B cell (primary cell): ENCODE measurements around the gene TFCP2. TPM values are rescaled to one million over a fixed set of nuclear protein-coding genes. Genes with fewer than 3 reads are reported as not detected.
A peak's percentile ranks its signal among the peaks of the same experiment; 100 is the strongest.

Experiments
- ATAC-seq: fragments of 200-7000 bp; cut with Tn5 transposase; one replicate; pipeline ENCODE4 v1.10.0; 2021; ENCODE audit warnings: low read depth, mild to moderate bottlenecking, moderate number of reproducible peaks, moderate library complexity
- CTCF ChIA-PET: fragments of 350-600 bp; sonication (Branson Sonifier 250); formaldehyde crosslinking; loops from one replicate; lab custom pipeline; 2021; ENCODE audit warnings: antibody characterized with exemption, inconsistent platforms; lab: Charles Lee
- POLR2A ChIA-PET: fragments of 350-600 bp; sonication (Branson Sonifier 250); formaldehyde crosslinking; loops from one replicate; lab custom pipeline; 2021; ENCODE audit warnings: antibody characterized with exemption; lab: Charles Lee
- DNase-seq: peaks from one replicate; pipeline ENCODE4 v3.0.0; 2013
- H2AFZ ChIP-seq: 2 replicates; pipeline ENCODE4 v1.6.1; 2012; ENCODE audit warnings: mild to moderate bottlenecking, low read depth, low read length; ENCODE audit not compliant: insufficient read depth, poor library complexity, severe bottlenecking
- H3K27ac ChIP-seq, 2 donors: 1 replicate in 1 of 2; 2 replicates in 1 of 2; pipeline ENCODE4 v1.5.1; 2012 to 2013; ENCODE audit warnings: low read length in 2 of 2, mild to moderate bottlenecking in 2 of 2, moderate library complexity in 1 of 2
- H3K27me3 ChIP-seq, 4 experiments: fragments of 200-600 bp in 1 of 4; sonication (generic) in 1 of 4; replicated peaks in 1 of 4; 1 replicate in 2 of 4; 2 replicates in 2 of 4; pipeline versions ENCODE4 v1.6.1 to v1.7.0; 2013 to 2016; ENCODE audit warnings: low read length in 3 of 4, mild to moderate bottlenecking in 2 of 4, mixed read lengths in 1 of 4, moderate library complexity in 1 of 4; ENCODE audit not compliant: insufficient read depth in 4 of 4, control insufficient read depth in 3 of 4; ENCODE audit errors: control extremely low read depth in 1 of 4
- H3K36me3 ChIP-seq, 2 experiments: replicated peaks in 1 of 2; 1 replicate in 1 of 2; 2 replicates in 1 of 2; pipeline versions ENCODE4 v1.6.1 to v1.7.1; 2013; ENCODE audit warnings: low read length in 1 of 2; ENCODE audit not compliant: insufficient read depth in 2 of 2, control insufficient read depth in 1 of 2; ENCODE audit errors: control extremely low read depth in 1 of 2, extremely low read depth in 1 of 2
- H3K4me1 ChIP-seq, 2 donors: fragments of 200-600 bp in 1 of 2; sonication (generic) in 1 of 2; 1 replicate in 1 of 2; 2 replicates in 1 of 2; pipeline versions ENCODE4 v1.5.1 to v1.6.1; 2013 to 2017; ENCODE audit warnings: low read length in 2 of 2; ENCODE audit not compliant: control insufficient read depth in 2 of 2, insufficient read depth in 2 of 2
- H3K4me2 ChIP-seq: replicated peaks from 2 replicates; pipeline ENCODE3; 2012; ENCODE audit warnings: mild to moderate bottlenecking, low read depth, low read length; ENCODE audit not compliant: poor library complexity, severe bottlenecking
- H3K4me3 ChIP-seq, 5 experiments: fragments of 200-600 bp in 1 of 5; sonication (generic) in 1 of 5; 1 replicate in 3 of 5; 2 replicates in 2 of 5; pipeline versions ENCODE4 v1.5.1 to v1.7.0; 2011 to 2016; ENCODE audit warnings: low read length in 4 of 5, mild to moderate bottlenecking in 4 of 5, low read depth in 2 of 5, control low read depth in 1 of 5, moderate library complexity in 1 of 5; ENCODE audit not compliant: insufficient read depth in 1 of 5; ENCODE audit errors: control extremely low read depth in 1 of 5, extremely low read depth in 1 of 5
- H3K79me2 ChIP-seq: fragments of 200-600 bp; sonication (generic); one replicate; pipeline ENCODE4 v1.6.0; 2016; ENCODE audit warnings: low read length; ENCODE audit not compliant: control insufficient read depth, insufficient read depth
- H3K9ac ChIP-seq: fragments of 200-600 bp; sonication (generic); 2 replicates; pipeline ENCODE4 v1.6.1; 2017; ENCODE audit warnings: mild to moderate bottlenecking, low read length, moderate library complexity
- H3K9me3 ChIP-seq, 3 donors: one replicate each; pipeline versions ENCODE4 v1.6.1 to v1.7.1; 2013; ENCODE audit warnings: low read length in 2 of 3; ENCODE audit not compliant: control insufficient read depth in 2 of 3, insufficient read depth in 1 of 3; ENCODE audit errors: control extremely low read depth in 1 of 3
- H4K20me1 ChIP-seq: 2 replicates; pipeline ENCODE4 v1.6.0; 2012; ENCODE audit warnings: mild to moderate bottlenecking, low read length; ENCODE audit not compliant: insufficient read depth, control insufficient read depth, poor library complexity, severe bottlenecking
- H3K27ac Mint-ChIP-seq: one replicate; pipeline ENCODE4 v1.8.0; 2021; ENCODE audit warnings: mixed read lengths
- H3K27me3 Mint-ChIP-seq: one replicate; pipeline ENCODE4 v1.8.0; 2021; ENCODE audit warnings: mixed read lengths
- H3K4me1 Mint-ChIP-seq: one replicate; pipeline ENCODE4 v1.8.0; 2021; ENCODE audit warnings: mixed read lengths
- H3K4me3 Mint-ChIP-seq: one replicate; pipeline ENCODE4 v1.8.0; 2021; ENCODE audit warnings: mixed read lengths
- H3K9me3 Mint-ChIP-seq: one replicate; pipeline ENCODE4 v1.8.0; 2022; ENCODE audit warnings: mixed read lengths; ENCODE audit not compliant: insufficient read depth
- EZH2 ChIP-seq: IDR thresholded peaks from 2 replicates; pipeline ENCODE4 v1.6.1; 2012; ENCODE audit warnings: borderline replicate concordance, low read depth, mild to moderate bottlenecking, moderate library complexity, low read length; ENCODE audit not compliant: insufficient read depth, poor library complexity, severe bottlenecking
- WGBS: methylation state at CpG from one replicate; pipeline ENCODE4 v1.1.5; 2013; ENCODE audit warnings: missing lambda C conversion rate; ENCODE audit not compliant: insufficient coverage; 5-methylcytosine and 5-hydroxymethylcytosine counted together
- intact Hi-C: fragments of 100-400 bp; cut with micrococcal nuclease; formaldehyde crosslinking; loops from one replicate; pipeline ENCODE4 v1.10.0; 2022
- polyA plus RNA-seq: library from polyadenylated mRNA; depleted of rRNA; stranded (reverse); fragments of >200 nt; gene quantifications from 2 replicates; pipeline ENCODE4 v1.2.3, GENCODE V29; 2012
- total RNA-seq, 2 donors: library from RNA; stranded (reverse); fragments of 120-200 nt in 1 of 2; gene quantifications; 1 replicate in 1 of 2; 2 replicates in 1 of 2; pipeline versions ENCODE4 v1.2.3 to v1.2.4, GENCODE V29; 2013 to 2022
- TF ChIP-seq, protein P1 (sequence below): fragments of 200-600 bp; IDR thresholded peaks from one replicate; pipeline ENCODE4 v1.8.0; 2022; ENCODE audit warnings: antibody characterized with exemption, mild to moderate bottlenecking

The TFCP2 gene
- total and polyA plus RNA-seq, 2 donors (not counting 1 experiment from before 2014, with no cell fraction given): 12.1 to 38.8 TPM

DNA sequence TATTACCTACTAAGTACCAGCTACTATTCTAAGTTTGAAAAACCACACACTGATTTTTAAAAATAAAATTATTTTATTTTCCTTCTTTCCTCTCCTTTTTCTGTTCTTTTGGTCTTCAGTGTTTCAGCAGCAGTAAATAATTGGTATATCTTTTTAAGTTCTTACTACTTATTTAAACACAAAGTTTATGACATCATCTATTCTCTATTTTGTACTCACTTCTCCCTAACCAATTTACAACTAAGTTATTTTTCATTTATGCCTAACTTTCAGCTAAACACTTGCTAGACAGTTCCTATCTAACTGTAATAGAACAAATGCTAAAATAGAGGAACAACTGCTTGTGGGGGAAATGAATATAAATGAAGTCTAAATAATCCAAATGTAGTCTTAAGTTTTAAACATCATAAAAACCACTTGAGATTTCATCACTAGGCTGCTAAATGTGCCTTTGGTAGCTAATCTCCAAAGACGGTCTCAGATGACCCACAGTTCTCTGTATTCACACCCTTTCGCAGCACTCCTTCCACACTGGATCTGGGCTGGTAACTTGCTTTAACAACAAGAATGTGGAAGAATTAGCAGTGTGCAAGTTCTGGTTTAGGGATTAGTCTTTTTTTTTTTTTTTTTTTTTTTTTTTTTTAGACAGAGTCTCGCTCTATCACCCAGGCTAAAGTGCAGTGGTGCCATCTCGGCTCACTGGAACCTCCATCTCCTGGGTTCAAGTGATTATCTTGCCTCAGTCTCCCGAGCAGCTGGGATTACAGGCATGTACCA, 41.0 kb downstream of the TFCP2 start:
- H3K79me2 ChIP-seq: peaks cover 2% of the 10 kb centered on the region
- CTCF ChIA-PET: interaction anchor here (0.7 kb wide), 1 partner anchor 86 kb away, joined by 3 read pairs; the partner anchor contains the start of gene POU6F1
- peaks cover 2 to 4% of the 10 kb centered on the region in 2 experiments for H3K36me3 ChIP-seq
- Mint-ChIP-seq H3K27ac (peak overlapping the region; percentile 2), H3K9me3 (no peaks in the 10 kb centered on the region), H3K4me3 (no peak overlapping the region), H3K4me1 (no peaks in the 10 kb centered on the region), H3K27me3 (no peaks in the 10 kb centered on the region)
- no peak overlapping the region for H3K27ac ChIP-seq
- no peaks in the 10 kb centered on the region for H3K27me3 ChIP-seq
- no peaks in the 10 kb centered on the region for H3K9me3 ChIP-seq
- H3K4me3 ChIP-seq: no peak overlapping the region
- TF ChIP-seq EZH2: no peak
- TF ChIP-seq, protein P1, sequence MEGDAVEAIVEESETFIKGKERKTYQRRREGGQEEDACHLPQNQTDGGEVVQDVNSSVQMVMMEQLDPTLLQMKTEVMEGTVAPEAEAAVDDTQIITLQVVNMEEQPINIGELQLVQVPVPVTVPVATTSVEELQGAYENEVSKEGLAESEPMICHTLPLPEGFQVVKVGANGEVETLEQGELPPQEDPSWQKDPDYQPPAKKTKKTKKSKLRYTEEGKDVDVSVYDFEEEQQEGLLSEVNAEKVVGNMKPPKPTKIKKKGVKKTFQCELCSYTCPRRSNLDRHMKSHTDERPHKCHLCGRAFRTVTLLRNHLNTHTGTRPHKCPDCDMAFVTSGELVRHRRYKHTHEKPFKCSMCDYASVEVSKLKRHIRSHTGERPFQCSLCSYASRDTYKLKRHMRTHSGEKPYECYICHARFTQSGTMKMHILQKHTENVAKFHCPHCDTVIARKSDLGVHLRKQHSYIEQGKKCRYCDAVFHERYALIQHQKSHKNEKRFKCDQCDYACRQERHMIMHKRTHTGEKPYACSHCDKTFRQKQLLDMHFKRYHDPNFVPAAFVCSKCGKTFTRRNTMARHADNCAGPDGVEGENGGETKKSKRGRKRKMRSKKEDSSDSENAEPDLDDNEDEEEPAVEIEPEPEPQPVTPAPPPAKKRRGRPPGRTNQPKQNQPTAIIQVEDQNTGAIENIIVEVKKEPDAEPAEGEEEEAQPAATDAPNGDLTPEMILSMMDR: no peak
- intact Hi-C loops: no loop called here
- no peak overlapping the region for H2AFZ ChIP-seq
- no peaks in the 10 kb centered on the region for H4K20me1 ChIP-seq
- ATAC-seq (no peak), DNase-seq (no peak)
- 100% methylated on average over 4 of the region's 5 CpGs for WGBS
- POLR2A ChIA-PET: no interaction called here
- H3K4me2 ChIP-seq: no peak overlapping the region
- H3K4me1 ChIP-seq: no peaks in the 10 kb centered on the region
- H3K9ac ChIP-seq: no peak overlapping the region

DNA sequence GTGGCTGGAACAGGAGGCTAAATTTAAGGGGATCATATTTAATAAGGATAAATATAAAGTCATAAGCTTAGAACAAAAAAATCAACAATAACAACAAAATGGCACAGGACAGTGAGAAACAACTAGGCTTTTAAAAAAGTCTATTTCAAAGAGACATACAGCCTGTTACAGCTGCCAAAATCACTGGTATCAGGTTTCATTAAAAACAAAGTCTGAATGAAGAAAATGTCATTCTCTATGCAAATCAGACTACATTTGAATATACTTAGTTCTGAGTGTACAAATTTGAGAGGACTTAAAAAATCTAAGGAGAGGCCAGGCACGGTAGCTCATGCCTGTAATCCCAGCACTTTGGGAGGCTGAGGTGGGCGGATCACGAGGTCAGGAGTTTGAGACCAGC, 44.0 kb downstream of the TFCP2 start:
- ATAC-seq: no peak
- CTCF ChIA-PET: interaction anchor here (0.7 kb wide), 1 partner anchor 166 kb away, joined by 3 read pairs; no protein-coding TSS in a partner anchor
- Mint-ChIP-seq H3K4me3 (no peak overlapping the region), H3K4me1 (no peaks in the 10 kb centered on the region), H3K27me3 (no peaks in the 10 kb centered on the region), H3K9me3 (no peaks in the 10 kb centered on the region), H3K27ac (no peak overlapping the region)
- Histone ChIP-seq H3K27ac (no peak overlapping the region), H3K4me2 (no peak overlapping the region), H3K4me1 (no peaks in the 10 kb centered on the region), H3K9me3 (no peaks in the 10 kb centered on the region), H3K4me3 (no peak overlapping the region), H3K79me2 (peaks cover 2% of the 10 kb centered on the region), H3K36me3 (peaks cover 0 to 5% of the 10 kb centered on the region in 2 experiments), H2AFZ (no peak overlapping the region), H3K9ac (no peak overlapping the region), H4K20me1 (no peaks in the 10 kb centered on the region), H3K27me3 (no peaks in the 10 kb centered on the region)
- 89% methylated on average over 3 of the region's 3 CpGs for WGBS
- DNase-seq: no peak
- TF ChIP-seq, protein P1: no peak
- no peak for TF ChIP-seq EZH2
- intact Hi-C loops: no loop called here
- POLR2A ChIA-PET: no interaction called here
